Measurements from ENCODE around the gene B3GALT5.
A peak's percentile ranks its signal among the peaks of the same experiment; 100 is the strongest.

The B3GALT5 gene

GRCh38 chr21:39593522-39593921 is 19.2 kb upstream of the B3GALT5 start:
- peak; percentile 20 for DNase-seq (ENCODE audit: low read depth)
- H3K4me3 ChIP-seq (ENCODE audit: low read length): no peak overlapping the region
- no peak for TF ChIP-seq CTCF (conservative IDR thresholded peaks at IDR 0.05; ENCODE audit: low read depth, low read length)

- no peak for TF ChIP-seq CTCF (conservative IDR thresholded peaks at IDR 0.05; ENCODE audit: low read depth, low read length)
- DNase-seq (ENCODE audit: low read depth): no peak
- no peak overlapping the region for H3K4me3 ChIP-seq (ENCODE audit: low read length)
These were observed 17.3 kb upstream of the B3GALT5 start for GRCh38 chr21:39595465-39595864.

GRCh38 chr21:39597595-39597994 is 15.1 kb upstream of the B3GALT5 start:
- no peak for TF ChIP-seq CTCF (conservative IDR thresholded peaks at IDR 0.05; ENCODE audit: low read depth, low read length)
- no peak for DNase-seq (ENCODE audit: low read depth)
- H3K4me3 ChIP-seq (ENCODE audit: low read length): no peak overlapping the region

GRCh38 chr21:39599191-39599970 is 13.4 kb upstream of the B3GALT5 start:
- no peak for DNase-seq (ENCODE audit: low read depth)
- no peak overlapping the region for H3K4me3 ChIP-seq (ENCODE audit: low read length)
- TF ChIP-seq CTCF (conservative IDR thresholded peaks at IDR 0.05; ENCODE audit: low read depth, low read length): no peak

- H3K4me3 ChIP-seq (ENCODE audit: low read length): no peak overlapping the region
- DNase-seq (ENCODE audit: low read depth): no peak
- no peak for TF ChIP-seq CTCF (conservative IDR thresholded peaks at IDR 0.05; ENCODE audit: low read depth, low read length)
These were observed 11.4 kb upstream of the B3GALT5 start for GRCh38 chr21:39601187-39601928.

GRCh38 chr21:39602076-39602689 is 10.6 kb upstream of the B3GALT5 start:
- H3K4me3 ChIP-seq (ENCODE audit: low read length): no peak overlapping the region
- no peak for DNase-seq (ENCODE audit: low read depth)
- no peak for TF ChIP-seq CTCF (conservative IDR thresholded peaks at IDR 0.05; ENCODE audit: low read depth, low read length)
